MV-4-11 (cell line): ENCODE data around the gene BMPR1A.
"Not testable (repeated sequence)": the region's sequence is repeated elsewhere in the genome, so short reads cannot be mapped to it uniquely, and the experiment has no call there.

Source experiments
- DNase-seq: peaks from one replicate; lab custom pipeline; 2025; lab: John Stamatoyannopoulos, UW

BMPR1A gene

DNA sequence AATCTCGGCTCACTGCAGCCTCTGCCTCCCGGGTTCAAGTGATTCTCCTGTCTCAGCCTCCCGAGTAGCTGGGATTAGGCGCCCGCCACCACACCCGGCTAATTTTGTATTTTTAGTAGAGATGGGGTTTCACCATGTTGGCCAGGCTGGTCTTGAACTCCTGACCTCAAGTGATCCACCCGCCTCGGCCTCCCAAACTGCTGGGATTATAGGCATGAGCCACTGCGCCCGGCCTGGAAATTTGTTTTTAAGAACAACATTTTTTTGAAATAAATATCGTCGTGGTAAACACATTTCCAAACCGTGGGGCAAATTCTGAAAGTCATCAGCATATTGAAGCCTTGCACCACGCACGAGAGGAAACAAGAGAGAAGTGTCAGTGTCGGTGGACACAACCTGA is 183.7 kb downstream of the BMPR1A start:
- DNase-seq = not testable (repeated sequence)

DNA sequence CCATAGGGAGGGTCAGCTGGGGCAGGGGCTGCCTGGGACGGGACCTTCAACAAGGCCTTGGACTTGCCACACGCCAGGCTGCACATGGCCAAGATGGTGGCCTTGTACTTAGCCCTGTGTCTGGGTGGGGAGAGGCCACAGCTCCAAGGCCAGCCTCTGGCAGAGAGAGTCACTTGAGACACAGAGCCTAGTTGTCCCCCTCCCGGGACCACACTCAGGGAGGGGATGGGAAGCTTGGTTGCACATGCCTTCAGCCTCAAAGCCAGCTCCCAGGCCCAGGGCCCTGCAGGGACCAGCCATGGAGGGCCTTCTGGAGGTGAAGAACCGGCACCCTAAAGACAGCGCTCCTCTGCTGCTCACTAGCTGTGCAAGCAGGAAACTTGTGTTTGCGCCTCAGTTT is 184.3 kb downstream of the BMPR1A start:
- no peak for DNase-seq

DNA sequence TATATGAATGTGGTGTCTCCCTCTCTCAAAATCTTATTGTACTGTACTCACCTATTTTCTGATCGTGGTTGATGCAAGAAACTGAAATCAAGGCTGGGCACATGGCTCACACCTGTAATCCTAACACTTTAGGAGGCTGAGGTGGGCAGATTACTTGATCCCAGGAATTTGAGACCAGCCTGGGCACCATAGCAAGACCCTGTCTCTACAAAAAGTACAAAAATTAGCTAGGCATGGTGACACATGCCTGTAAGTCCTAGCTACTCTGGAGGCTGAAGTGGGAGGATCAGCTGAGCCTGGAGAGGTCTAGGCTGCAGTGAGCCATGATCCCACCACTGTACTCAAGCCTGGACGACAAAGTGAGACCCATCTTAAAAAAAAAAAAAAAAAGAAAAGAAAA is 185.0 kb downstream of the BMPR1A start:
- DNase-seq = no peak

DNA sequence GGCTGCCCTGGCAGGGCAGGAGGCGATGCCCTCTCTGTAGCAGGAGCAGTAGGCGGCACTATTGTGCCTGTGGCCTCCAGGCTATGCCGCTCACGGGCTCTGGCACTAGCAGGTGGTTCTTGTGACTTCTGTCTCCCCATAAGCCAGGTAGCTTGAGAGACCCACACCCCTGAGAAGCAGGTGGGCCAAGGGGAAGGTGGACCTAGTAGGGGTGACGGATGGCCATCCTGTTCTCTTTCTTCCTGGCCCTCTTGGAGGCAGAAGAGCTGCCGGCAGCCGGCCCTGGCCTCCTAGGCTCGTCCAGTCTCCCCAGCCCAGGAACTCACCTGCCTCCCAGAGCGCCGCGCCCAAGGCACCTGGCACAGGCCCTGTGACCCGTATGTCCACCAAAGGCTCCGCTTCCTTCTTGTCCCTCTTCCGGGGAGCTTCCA is 185.6 kb downstream of the BMPR1A start:
- DNase-seq = no peak

DNA sequence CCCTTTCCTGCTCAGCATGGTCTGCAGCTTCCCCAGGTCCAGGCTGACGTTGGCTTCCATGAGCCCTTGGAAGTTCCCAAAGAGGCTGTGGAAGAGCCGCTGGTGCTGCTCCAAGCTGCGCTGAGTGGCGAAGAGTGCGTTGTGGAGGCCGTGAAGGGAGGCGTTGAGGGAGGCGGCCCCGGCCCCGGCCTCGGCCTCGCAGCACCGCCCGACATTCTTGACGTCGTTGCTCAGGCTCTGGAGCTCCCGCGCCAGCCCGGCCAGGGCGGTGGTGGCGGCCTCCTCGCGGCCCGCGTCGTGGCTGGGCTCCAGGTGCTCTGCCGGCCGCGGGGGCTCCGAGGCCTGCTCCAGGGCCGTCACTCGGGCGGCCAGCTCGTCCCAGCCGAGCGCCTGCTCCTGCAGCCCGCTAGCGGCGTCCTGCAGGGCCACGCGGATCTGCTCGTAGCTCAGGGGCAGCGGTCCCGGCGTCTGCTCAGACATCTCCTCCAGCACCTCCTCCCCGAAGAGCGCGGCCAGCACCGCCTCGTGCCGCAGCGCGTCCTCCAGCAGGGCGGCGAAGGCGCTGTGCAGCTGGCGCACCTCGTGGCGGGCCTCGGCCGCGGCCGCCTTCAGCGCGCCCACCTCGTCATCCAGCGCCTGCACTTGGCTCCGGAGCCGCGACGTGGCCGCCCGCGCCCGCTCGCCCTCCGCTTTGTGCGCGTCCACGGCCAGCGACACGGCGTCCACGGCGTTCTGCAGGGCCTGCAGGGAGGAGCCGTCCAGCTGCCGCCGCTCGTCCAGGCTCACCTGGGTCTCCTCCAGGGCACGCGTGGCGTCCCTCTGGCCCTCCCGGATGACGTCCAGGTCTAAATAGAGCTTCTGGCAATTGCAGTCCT is 186.3 kb downstream of the BMPR1A start:
- DNase-seq = no peak

DNA sequence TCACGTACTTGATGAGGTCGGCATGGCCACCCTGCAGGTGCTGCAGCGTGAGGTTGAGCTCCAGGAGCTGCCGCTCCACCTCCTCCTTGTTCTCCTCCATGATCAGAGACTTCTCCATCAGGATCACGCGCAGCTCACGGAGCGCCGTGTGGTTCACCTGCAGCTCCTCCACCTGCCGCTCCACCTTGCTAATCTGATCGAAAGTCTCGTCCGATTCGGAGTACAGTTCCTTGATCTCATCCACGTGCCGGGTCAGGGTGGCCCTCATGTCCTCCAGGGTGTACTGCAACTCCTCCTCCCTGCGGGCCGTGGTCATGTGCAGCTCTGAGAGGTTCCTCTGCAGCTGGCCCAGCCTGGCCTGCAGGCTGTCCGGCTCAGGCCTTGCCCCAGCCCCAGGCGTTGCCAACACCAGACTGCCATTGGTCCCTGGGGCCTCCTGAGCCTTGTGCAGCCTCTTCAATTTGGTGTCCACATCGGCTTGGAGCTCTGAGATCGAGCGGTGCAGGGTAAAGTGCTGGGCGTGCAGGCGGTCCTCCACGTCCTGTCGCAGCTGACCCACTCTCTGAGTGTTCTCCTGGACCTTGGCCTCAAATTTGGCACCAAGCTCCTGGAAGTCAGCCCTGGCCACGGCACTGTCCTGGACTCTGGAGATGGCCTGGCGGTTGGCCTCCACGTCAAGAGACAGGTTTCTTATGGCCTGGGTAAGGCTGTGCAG is 187.1 kb downstream of the BMPR1A start:
- no peak for DNase-seq

DNA sequence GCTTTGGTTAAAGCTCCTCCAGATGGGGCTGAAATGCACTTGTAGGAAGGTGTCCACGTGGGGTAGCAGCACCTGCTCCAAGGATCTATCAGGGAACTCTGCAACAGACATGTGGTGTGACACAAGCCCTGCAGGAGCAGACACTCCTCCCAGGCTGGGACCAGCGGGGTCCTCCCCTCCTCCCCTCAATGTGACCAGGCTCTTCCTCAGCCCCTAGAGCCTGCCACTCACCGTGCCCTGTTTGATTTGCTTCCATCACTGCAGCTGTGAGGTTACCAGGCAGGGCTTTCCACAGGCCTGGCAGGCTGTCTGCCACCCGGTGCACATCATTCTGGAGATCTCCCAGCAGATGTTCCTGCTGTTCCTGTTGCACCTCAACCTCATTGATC is 187.6 kb downstream of the BMPR1A start:
- no peak for DNase-seq

DNA sequence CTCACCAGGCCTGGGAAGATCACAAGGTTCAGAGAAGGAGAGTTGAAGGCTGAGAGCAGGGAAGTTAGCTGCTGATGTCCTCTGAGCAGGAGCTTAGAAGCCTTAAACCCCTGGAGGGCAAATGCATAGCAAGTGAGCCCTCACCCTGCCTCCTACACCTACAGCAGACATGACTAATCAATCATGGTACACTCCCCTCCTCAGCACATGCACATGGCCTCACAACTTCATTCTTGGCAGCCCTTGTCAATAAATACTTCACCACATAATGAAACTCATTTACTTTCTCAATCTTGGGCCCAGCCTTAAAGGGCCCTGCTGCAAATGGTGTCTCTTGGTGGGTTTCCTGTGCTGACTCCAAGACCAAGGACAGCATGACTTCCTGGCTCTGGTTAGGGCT is 188.1 kb downstream of the BMPR1A start:
- DNase-seq = no peak

DNA sequence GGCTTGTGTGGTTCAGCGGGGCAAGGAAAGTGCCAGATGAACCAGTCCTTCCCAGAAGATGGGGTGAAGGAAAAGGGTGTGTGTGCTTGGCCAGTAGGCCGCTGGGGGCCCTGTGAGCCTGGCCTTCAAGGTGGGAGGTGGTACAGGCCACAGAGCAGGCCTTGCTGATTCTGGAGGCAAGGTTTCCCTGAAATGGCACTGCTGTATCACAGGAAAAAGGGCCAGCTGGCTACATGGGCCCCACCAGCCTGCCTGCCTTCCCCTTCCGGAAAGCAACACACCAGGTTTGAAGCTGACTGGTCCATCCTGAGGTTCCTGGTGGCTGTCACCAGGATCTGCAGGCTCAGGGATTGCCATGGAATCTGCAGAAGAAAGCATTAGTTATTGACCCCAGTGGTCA is 188.5 kb downstream of the BMPR1A start:
- no peak for DNase-seq

DNA sequence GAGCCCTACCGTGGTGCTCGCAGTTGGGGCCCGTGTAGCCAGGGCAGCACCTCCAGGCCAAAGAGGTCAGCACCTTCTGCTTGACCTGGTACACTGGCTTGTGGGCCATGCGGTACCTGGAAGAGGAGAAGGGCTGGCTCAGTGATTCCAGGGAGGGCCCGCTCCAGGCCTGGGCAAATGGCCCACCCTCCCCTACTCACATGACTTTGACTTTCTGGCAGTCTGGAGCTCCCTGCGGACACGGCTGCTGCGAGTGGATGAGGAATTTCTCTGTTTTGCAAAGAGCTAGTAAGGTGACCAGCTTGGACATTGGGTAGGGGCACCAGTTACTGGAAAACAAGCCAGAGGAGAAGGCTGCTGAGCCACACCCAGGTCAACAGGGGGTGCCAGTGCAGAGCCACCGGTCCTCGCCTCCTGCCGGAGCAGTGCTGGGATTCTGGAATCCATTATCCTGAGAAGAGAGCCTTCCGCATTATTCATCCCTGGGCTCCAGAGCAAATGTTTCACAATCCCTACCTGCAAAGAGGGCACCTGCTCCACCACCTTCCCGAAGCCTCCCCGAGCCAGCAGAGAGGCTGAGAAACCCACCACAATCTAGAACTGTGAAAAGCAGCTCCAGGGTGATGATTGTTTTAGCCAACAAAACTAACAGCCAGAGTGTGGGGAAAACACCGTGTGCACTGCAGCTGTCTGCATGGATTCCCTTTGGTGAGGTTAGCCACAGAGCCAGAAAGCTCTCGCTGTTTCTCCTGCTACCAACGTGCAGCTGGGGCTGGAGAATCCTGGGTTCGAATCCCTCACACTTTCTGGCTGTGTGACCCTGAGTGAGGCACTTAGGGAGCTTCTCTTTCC is 189.2 kb downstream of the BMPR1A start:
- no peak for DNase-seq

DNA sequence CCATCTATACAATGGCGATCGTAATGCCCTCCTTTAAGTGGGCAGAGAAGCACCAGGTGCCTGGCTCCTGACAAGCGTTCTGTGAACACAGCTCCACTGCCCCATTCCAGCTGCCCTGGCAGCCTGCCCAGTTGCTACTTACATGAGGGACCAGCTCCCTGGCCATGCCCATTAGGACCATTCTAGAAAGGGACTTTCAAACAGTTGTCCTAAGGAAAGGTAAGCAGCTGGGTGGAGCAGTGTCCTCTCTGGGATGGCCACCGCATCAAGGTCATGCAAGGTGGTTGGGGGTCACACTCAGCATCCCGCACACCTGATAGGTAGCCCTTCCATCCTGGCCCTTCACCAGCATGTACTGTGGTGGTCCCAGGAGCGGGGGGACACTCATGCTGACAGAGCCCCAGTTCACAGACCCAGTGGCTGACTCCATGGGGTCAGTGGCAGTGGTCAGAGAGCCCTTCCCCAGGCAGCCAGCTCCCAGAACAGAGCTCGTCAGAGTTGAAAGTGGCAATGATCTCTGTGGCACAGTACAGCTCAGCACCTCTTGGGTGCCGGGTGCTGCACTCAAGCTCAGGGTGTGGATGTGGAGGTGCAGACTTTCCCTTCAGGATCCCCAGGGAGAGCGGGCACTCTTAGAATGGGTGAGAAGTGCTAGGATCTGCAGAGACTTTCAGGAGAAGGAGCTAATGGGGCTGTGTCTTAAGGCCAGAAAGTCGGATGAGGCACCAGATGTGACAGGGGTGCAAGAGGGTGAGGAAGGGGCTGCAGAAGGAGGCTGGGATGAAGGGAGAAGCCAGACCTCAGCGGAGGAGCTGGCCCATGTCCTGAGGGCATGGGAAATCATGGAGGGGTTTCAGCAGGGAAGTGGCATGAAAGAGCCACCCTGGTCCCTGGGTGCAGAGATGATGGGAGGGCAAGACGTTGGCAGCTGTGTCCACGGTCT is 190.1 kb downstream of the BMPR1A start:
- DNase-seq = no peak

DNA sequence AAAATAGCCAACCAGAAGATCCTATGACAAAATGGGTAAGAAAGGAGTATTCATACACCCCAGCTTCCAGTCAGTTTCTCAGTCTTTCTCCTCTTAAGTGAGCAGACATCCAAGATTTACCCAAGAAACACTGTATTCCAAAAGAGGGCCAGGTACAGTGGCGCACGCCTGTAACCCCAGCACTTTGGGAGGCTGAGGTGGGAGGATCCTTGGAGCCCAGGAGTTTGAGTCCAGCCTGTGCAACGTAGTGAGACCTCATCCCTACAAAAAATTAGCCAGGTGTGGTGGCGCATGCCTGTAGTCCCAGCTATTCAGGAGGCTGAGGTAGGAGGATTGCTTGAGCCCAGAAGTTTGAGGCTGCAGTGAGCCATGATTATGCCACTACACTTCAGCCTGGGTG is 191.4 kb downstream of the BMPR1A start:
- not testable (repeated sequence) for DNase-seq

DNA sequence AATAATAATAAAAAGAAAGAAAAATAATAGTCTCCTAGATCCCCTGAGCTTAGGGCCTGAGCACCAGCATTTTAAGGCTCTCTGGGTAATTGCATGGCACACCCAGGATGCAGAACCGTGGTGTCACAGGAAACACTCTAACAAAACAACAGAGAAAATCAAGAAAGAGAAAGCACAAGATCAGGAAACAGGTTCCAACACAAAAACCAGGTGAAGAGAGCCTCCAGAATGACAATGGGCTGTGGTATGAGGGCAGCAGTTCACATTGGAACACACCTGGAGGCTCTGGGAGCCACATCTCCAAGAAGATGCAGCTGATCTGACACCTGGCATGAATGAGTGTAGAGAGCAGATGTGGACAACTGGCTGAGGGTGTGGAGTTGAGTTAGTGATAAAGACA is 193.9 kb downstream of the BMPR1A start:
- no peak for DNase-seq

DNA sequence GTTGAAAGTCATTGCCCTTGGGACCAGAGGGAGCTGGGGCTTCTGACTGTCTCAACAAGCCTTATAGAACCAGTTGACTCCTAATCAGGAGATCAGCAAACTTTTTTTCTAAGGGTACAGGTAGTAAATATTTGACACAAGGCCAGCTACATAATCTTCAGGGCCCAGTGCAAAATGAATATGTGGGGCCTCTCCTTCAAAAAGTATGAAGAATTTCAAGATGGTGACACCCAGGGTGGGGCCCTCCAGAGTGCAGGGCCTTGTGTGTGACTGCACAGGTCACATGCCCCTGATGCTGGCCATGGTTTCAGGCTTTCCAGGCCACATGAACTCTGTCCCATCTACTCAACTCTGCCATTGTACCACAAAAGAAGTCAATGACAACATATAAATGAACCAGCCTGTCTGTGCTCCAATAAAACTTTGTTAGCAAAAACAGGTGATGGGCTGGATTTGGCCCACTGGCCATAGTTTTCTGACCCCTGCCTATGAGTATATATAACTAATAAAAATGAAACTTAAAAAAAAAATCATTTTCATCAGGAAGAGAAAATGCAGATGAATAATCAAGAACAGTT is 194.9 kb downstream of the BMPR1A start:
- no peak for DNase-seq

DNA sequence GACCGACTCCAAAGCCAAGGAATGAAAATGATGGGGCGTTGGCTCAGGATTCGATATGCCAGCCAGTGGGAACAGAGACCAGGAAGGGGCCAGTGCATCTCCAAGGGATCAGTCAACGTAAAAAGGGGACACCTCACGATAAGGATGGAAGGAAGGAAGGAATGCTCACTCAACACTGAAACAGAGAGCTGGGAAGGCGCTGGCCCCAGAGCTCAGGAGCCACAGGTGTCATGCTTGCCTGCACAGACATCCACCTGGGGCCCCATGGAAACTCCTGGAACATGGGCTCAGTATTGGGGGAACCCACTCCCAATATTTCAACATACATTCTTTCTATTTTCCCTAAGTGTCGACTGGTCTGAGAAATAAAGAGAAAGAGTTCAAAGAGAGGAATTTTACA is 195.7 kb downstream of the BMPR1A start:
- no peak for DNase-seq

DNA sequence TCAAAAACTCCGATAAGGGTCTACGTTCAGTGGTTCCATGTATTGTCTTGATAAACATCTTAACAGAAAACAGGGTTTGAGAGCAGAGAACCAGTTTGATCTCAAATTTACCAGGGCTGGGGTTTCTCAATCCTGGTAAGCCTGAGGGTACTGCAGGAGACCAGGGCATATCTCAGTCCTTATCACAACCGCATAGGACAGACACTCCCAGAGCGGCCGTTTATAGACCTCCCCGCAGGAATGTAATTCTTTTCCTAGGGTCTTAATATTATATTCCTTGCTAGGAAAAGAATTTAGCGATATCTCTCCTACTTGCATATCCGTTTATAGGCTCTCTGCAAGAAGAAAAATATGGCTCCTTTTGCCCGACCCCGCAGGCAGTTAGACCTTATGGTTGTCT is 196.3 kb downstream of the BMPR1A start:
- DNase-seq = not testable (repeated sequence)

DNA sequence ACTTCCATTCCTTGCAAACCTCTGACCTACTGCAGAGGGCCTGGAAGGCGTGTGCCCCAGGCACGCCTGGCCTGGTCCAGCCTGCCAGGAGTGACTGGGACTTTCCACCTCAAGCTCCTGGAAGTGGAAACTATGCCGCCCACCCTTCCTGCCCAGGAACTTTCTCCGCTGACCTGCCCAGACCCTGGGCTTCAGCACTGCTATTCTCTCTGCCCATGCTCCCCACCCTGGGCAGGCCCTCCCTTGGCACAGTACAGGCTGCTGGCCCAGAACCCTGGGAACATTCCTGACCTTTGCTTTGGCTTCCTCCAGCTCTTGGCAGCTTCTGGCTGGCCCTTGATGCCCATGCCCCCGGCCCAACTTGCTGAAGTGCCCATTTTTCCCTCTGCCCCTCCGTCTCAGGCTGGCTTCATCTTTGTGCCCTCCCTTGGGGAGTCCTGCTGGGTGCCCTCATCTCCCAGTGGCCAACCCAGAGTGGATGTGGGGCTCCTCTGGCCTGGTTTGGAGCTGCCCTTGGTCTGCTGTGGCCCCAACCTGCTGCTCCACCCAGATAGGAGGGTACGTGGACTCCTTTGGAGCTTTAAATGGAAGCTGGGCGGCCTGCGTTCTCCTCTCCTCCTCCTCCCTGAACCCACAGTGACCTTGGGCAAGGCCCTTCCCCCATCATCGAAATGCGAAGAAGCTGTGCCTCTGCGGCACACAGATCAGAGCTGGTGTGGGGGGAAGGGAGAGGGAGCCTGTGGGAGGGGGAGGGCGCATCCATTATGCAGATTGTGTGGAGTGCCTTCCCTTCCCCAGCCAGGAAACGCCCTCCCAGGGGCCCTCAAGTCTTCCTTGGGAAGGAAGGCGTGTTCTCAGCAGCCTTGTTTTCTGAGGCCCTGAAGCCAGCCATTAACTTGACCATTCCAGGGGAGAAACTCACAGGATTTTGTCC is 197.6 kb downstream of the BMPR1A start:
- no peak for DNase-seq

DNA sequence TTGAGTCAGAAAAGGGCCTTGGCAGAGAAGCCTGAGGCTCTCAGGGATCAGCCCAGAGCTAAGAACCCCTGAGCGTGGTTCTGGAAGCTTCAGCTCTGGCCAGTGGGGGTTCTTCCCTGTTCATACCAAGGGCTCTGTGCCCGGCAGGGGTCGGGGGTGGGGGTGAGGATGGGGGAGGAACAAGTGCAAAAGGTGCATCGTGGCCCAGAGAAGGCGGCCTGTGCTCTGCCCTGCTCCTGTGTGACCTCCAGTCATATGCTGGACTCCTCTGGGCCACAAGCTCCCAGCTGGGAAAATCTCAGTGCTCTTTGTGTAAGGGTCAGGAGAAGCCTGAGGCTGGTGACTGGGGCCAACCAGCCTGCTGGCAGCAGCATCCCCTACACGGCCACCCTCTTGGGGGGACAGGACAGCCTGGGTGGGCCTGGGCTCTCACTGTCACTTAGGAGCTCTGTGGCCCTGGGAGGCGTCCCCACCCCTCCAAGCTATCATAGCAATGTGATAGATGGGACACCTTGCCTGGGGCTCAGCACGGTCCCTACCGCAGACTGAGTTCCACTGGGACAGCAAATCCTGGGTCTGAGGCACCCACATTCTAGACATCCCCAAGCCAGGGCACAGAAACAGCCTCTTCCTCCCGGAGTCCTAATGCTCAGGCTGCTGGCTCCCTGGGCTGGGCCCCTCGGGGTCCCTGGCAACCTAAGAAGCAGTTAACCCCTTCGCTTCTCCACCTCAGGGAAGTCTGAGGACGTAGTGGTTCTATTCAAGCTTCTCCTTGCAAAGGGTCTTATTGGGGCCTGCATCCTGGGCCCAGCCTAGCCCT is 198.5 kb downstream of the BMPR1A start:
- no peak for DNase-seq
